GM23248 (cell line): Measurements from ENCODE around the gene SLC7A10. TPM values are rescaled to one million over a fixed set of nuclear protein-coding genes. Genes with fewer than 3 reads are reported as not detected.

Experiments used
- DNase-seq: peaks from one replicate; pipeline ENCODE4 v3.0.0-alpha.2; 2015
- H2AFZ ChIP-seq: fragments of 200-600 bp; sonication (generic); 2 replicates; pipeline ENCODE4 v1.6.1; 2016; ENCODE audit warnings: antibody characterized with exemption
- H3F3A ChIP-seq: fragments of 200-600 bp; sonication (generic); 2 replicates; pipeline ENCODE4 v1.6.1; 2016; ENCODE audit warnings: mild to moderate bottlenecking, antibody characterized with exemption, mixed run types; ENCODE audit not compliant: insufficient read depth
- H3K27ac ChIP-seq: fragments of 200-600 bp; sonication (generic); 2 replicates; pipeline ENCODE4 v1.5.1; 2016; ENCODE audit warnings: mild to moderate bottlenecking
- H3K27me3 ChIP-seq: fragments of 200-600 bp; sonication (generic); replicated peaks from 2 replicates; pipeline ENCODE4 v1.6.1; 2016; ENCODE audit warnings: mild to moderate bottlenecking; ENCODE audit not compliant: insufficient read depth
- H3K36me3 ChIP-seq: fragments of 200-600 bp; sonication (generic); 2 replicates; pipeline ENCODE4 v1.6.1; 2016; ENCODE audit warnings: low read depth, mild to moderate bottlenecking
- H3K4me1 ChIP-seq: fragments of 200-600 bp; sonication (generic); 2 replicates; pipeline ENCODE4 v1.6.1; 2016; ENCODE audit warnings: mild to moderate bottlenecking; ENCODE audit not compliant: insufficient read depth
- H3K4me2 ChIP-seq: fragments of 200-600 bp; sonication (generic); one replicate; pipeline ENCODE4 v1.6.1; 2016; ENCODE audit warnings: mild to moderate bottlenecking; ENCODE audit not compliant: unreplicated experiment
- H3K4me3 ChIP-seq: fragments of 200-600 bp; sonication (generic); 2 replicates; pipeline ENCODE4 v1.5.1; 2016; ENCODE audit warnings: mild to moderate bottlenecking
- H3K79me2 ChIP-seq: fragments of 200-600 bp; sonication (generic); 2 replicates; pipeline ENCODE4 v1.6.1; 2016; ENCODE audit warnings: mild to moderate bottlenecking; ENCODE audit not compliant: insufficient read depth
- H3K9ac ChIP-seq: fragments of 200-600 bp; sonication (generic); 2 replicates; pipeline ENCODE4 v1.6.1; 2016; ENCODE audit warnings: mild to moderate bottlenecking
- H3K9me2 ChIP-seq: fragments of 200-600 bp; sonication (generic); 2 replicates; pipeline ENCODE4 v1.6.1; 2016; ENCODE audit warnings: mixed run types, mild to moderate bottlenecking, moderate library complexity; ENCODE audit not compliant: insufficient read depth
- H3K9me3 ChIP-seq: fragments of 200-600 bp; sonication (generic); one replicate; pipeline ENCODE4 v1.6.1; 2017; ENCODE audit warnings: low read depth
- H4K20me1 ChIP-seq: fragments of 200-600 bp; sonication (generic); 2 replicates; pipeline ENCODE4 v1.6.0; 2016; ENCODE audit not compliant: insufficient read depth
- EZH2 ChIP-seq: fragments of 200-600 bp; sonication (generic); IDR thresholded peaks from 2 replicates; pipeline ENCODE4 v1.6.1; 2018; ENCODE audit warnings: antibody characterized with exemption, mild to moderate bottlenecking; ENCODE audit not compliant: insufficient read depth, poor library complexity, severe bottlenecking
- EZH2phosphoT487 ChIP-seq: fragments of 200-600 bp; sonication (generic); IDR thresholded peaks from 2 replicates; pipeline ENCODE4 v1.6.1; 2018; ENCODE audit warnings: antibody characterized with exemption, moderate library complexity, mild to moderate bottlenecking, low read depth; ENCODE audit not compliant: insufficient read depth
- WGBS, 2 experiments: methylation state at CpG; one replicate each; pipeline ENCODE4 v1.1.6; 2015 to 2017; ENCODE audit warnings: low lambda C conversion rate in 2 of 2, low coverage in 1 of 2; ENCODE audit errors: missing lambda C conversion rate in 2 of 2; 5-methylcytosine and 5-hydroxymethylcytosine counted together
- in situ Hi-C: fragments of 300-500 bp; cut with MboI; formaldehyde crosslinking; loops from 2 replicates; pipeline ENCODE4 v1.15.0; 2020
- polyA plus RNA-seq: library from polyadenylated mRNA; unstranded; fragments of >200 nt; fragmentation: Nextera tagmentation; extraction: Ambion mirVana; gene quantifications from 2 replicates; pipeline ENCODE4 v1.2.1, GENCODE V29; 2016
- total RNA-seq: library from RNA; depleted of rRNA; stranded (reverse); fragments of >200 nt; shearing (Covaris generic); gene quantifications from 2 replicates; pipeline ENCODE4 v1.2.3, GENCODE V29; 2014

The SLC7A10 gene
- total and polyA plus RNA-seq, 2 experiments from 2014 or later = not detected

DNA sequence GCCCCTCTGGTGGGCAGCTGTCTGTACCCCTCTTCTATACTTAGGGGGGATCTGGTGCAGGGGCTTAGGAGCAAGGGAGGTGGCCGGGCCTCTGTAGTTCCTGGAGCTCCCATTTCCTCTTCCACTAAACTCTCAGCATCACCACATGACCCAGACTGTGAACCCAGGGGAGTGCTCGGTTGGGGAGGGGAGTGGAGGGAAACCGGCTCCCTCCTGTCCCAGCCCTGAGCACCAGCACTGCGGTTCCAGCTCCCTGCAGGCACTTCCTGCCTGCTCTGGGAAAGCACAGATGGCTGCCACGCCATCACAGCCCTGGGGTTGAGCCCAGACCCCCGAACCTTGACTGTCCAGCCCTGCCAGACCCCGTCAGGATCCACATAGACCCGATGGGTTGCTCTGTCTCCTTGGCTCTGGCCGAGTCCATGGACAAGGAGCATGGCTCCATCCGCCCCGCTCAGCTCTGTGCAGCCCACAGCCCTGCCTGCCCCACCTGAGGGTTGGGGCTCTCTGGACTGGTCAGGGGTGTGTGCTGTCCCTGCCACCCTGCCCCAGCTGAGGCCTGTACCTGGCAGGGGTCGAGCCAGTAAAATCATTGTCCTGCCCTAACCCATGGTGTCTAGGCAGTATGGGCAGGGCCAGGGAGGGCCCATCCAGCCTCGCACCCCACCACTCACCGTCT, 36.0 kb upstream of the SLC7A10 start:
- Histone ChIP-seq H3K4me1 (no peaks in the 10 kb centered on the region), H2AFZ (no peak overlapping the region), H3K27me3 (0 out of 2 replicates have a peak, but pooled peaks cover 5% of the 10 kb centered on the region), H3K9me3 (no peaks in the 10 kb centered on the region), H3K9me2 (no peaks in the 10 kb centered on the region), H3K9ac (no peak overlapping the region), H3K4me3 (no peak overlapping the region), H3K79me2 (no peaks in the 10 kb centered on the region), H3K36me3 (no peaks in the 10 kb centered on the region), H3F3A (no peaks in the 10 kb centered on the region), H4K20me1 (no peaks in the 10 kb centered on the region), H3K4me2 (no peak overlapping the region), H3K27ac (no peak overlapping the region)
- DNase-seq = no peak
- in situ Hi-C loops = no loop called here
- TF ChIP-seq EZH2phosphoT487 = no peak
- no peak for TF ChIP-seq EZH2
- WGBS, 2 experiments = 62 to 65% methylated on average over 13 of the region's 14 CpGs

DNA sequence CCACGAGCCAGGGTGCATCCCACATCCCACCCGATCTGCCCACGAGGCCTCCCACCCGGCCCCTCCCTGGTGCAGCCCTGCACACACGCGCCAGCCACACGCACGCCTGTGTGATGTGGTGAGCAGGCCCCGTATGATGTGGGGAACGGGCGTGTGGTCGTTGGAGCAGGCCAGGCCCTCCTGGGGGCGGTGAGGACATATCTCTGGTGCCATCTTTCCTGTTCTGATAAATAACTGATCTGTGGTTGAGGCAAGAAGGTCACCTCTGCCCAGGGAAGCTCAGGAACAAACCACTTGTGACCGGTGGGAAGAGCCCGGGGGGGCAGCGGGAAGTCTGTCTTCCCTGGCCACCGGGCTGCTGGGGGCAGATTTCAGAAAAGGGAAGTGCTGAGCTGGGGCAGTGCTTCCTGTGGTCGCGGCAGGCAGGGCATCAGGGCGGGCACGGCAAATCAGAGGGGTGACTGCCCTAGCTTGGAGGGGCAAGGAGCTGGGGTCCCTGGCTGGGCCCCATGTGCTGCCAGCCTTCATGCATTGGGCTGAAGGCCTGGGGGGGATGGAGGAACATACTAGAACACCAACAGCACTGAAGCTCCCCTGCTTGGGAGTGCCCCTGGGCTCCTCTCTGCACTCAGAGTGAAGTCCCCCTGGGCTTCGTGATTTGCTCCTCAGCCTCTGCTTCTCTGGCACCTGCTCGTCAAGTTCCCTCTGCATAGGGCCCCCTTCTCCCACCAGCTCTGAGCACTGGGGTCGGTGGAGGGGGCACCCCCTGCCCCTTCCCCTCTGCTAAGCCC, 35.2 kb upstream of the SLC7A10 start:
- DNase-seq = no peak
- TF ChIP-seq EZH2phosphoT487 (no peak), EZH2 (no peak)
- H3K9me2 ChIP-seq = no peaks in the 10 kb centered on the region
- in situ Hi-C loops = no loop called here
- H3K4me1 ChIP-seq = no peaks in the 10 kb centered on the region
- no peak overlapping the region for H3K27ac ChIP-seq
- 0 out of 2 replicates have a peak, but pooled peaks cover 2% of the 10 kb centered on the region for H3K27me3 ChIP-seq
- no peaks in the 10 kb centered on the region for H3K36me3 ChIP-seq
- no peaks in the 10 kb centered on the region for H4K20me1 ChIP-seq
- H3K9ac ChIP-seq = no peak overlapping the region
- H3K4me2 ChIP-seq = no peak overlapping the region
- H2AFZ ChIP-seq = no peak overlapping the region
- H3K9me3 ChIP-seq = no peaks in the 10 kb centered on the region
- no peaks in the 10 kb centered on the region for H3K79me2 ChIP-seq
- no peak overlapping the region for H3K4me3 ChIP-seq
- WGBS, 2 experiments = 72 to 75% methylated on average over 17 to 24 of the region's 24 CpGs
- H3F3A ChIP-seq = no peaks in the 10 kb centered on the region

DNA sequence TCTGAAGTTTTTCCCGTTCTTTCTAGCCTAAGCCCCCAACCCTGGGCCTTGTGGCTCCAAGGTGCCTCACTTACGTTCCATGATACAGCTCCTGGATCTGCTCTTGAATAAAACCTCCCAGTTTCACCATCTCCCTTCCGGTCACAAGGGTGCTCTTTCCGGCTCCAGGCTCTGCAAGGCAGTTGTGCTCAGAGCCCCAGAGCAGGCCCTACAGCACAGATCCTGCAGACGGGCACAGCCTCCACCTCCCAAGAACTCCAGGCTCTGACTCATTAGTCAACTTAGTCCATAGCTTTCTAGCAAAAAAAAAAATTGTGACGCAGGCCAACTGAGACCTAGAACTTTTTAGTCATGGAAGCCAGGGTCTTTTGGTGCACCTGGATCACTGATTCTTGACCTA, 33.9 kb upstream of the SLC7A10 start:
- Histone ChIP-seq H3K36me3 (no peaks in the 10 kb centered on the region), H3K4me2 (no peak overlapping the region), H2AFZ (no peak overlapping the region), H3F3A (no peaks in the 10 kb centered on the region), H3K79me2 (no peaks in the 10 kb centered on the region), H3K27ac (no peak overlapping the region), H3K4me1 (no peaks in the 10 kb centered on the region), H3K4me3 (no peak overlapping the region), H3K9me2 (no peaks in the 10 kb centered on the region), H4K20me1 (no peaks in the 10 kb centered on the region), H3K9ac (no peak overlapping the region), H3K9me3 (no peaks in the 10 kb centered on the region), H3K27me3 (0 out of 2 replicates have a peak, but pooled peaks cover 2% of the 10 kb centered on the region)
- peak; percentile 28 for DNase-seq
- TF ChIP-seq EZH2 = no peak
- TF ChIP-seq EZH2phosphoT487 = no peak
- WGBS, 2 experiments = 51 to 54% methylated on average over 6 of the region's 6 CpGs
- in situ Hi-C loops = no loop called here

DNA sequence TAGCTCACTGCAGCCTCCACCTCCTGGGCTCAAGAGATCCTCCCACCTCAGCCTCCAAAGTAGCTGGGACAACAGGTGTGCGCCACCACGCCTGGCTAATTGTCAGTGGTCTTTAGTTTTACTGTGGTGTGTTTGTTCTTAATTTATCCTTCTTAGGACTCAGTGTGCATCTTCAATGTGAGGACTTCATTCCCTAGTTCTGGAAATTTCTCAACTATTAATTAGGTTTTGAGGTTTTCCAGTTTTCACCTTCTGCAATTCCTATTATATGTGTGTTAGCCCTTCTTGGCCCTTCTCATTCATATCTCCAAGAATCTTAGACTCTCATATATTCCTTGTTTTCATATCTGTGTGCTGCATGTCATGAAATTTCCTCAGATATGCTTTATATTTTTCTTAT, 32.2 kb upstream of the SLC7A10 start:
- Histone ChIP-seq H3K27me3 (0 out of 2 replicates have a peak, but pooled peaks cover 2% of the 10 kb centered on the region), H3K9me2 (no peaks in the 10 kb centered on the region), H3K4me2 (no peak overlapping the region), H3K9ac (no peak overlapping the region), H2AFZ (no peak overlapping the region), H3K79me2 (no peaks in the 10 kb centered on the region), H4K20me1 (no peaks in the 10 kb centered on the region), H3K4me3 (no peak overlapping the region), H3K4me1 (no peaks in the 10 kb centered on the region), H3K9me3 (no peaks in the 10 kb centered on the region), H3K36me3 (no peaks in the 10 kb centered on the region), H3K27ac (no peak overlapping the region), H3F3A (no peaks in the 10 kb centered on the region)
- DNase-seq = no peak
- TF ChIP-seq EZH2phosphoT487 = no peak
- no peak for TF ChIP-seq EZH2
- WGBS, 2 experiments = 91 to 92% methylated on average over 2 of the region's 2 CpGs
- in situ Hi-C loops = no loop called here
